ENCODE results near the gene UTP20. TPM values are rescaled to one million over a fixed set of nuclear protein-coding genes. Genes with fewer than 3 reads are reported as not detected.

UTP20 gene
- total and polyA plus RNA-seq, 4 donors = 1.5 to 10.1 (median 4.4) TPM

DNA sequence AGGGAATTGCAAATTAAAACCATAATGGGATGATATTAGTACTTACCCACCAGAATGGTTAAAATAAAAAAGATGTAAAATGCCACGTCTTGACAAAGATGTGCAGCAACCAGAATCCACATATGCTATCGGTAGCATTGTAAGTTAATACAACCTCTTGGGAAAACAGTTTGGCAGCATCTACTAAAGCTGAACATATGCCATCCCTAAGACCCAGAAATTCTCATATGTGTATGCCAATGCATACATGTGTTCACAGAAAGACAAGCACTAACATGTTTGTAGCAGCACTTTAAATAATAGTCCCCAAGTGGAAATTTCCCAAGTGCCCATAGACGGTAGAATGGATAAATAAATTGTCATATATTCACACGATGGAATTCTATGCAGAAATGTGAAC, 41.6 kb upstream of the UTP20 start (continued):
- TF ChIP-seq, protein P1, sequence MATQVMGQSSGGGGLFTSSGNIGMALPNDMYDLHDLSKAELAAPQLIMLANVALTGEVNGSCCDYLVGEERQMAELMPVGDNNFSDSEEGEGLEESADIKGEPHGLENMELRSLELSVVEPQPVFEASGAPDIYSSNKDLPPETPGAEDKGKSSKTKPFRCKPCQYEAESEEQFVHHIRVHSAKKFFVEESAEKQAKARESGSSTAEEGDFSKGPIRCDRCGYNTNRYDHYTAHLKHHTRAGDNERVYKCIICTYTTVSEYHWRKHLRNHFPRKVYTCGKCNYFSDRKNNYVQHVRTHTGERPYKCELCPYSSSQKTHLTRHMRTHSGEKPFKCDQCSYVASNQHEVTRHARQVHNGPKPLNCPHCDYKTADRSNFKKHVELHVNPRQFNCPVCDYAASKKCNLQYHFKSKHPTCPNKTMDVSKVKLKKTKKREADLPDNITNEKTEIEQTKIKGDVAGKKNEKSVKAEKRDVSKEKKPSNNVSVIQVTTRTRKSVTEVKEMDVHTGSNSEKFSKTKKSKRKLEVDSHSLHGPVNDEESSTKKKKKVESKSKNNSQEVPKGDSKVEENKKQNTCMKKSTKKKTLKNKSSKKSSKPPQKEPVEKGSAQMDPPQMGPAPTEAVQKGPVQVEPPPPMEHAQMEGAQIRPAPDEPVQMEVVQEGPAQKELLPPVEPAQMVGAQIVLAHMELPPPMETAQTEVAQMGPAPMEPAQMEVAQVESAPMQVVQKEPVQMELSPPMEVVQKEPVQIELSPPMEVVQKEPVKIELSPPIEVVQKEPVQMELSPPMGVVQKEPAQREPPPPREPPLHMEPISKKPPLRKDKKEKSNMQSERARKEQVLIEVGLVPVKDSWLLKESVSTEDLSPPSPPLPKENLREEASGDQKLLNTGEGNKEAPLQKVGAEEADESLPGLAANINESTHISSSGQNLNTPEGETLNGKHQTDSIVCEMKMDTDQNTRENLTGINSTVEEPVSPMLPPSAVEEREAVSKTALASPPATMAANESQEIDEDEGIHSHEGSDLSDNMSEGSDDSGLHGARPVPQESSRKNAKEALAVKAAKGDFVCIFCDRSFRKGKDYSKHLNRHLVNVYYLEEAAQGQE (IDR thresholded peaks at IDR 0.05) = no peak
- TF ChIP-seq JUND (IDR thresholded peaks at IDR 0.05) = no peak

DNA sequence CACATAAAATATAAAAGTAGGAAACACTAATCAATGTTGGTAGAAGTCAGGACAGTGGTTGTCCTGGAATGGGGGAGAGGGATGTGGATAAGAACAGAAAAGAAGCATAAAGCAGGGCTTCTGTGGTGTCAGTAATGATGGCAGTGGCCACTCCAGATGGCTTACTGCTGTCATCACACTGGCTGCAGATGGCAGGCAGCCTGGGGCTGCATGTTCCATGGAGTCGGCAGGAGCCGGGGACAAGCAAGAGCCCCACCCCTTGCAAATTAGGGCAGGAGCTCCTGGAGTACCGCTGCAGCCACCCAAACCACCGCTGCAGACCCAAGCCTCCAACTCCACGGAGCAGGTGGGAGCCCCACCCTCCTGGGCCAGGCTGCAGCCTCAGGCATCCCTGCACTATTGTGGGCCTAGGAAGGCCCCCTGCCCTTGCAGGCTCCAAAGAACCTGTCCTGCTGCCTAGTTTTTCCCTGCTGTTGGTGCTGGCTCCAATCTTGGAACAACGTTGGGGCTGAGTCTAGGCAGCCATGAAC, 41.0 kb upstream of the UTP20 start:
- H3K36me3 ChIP-seq (ENCODE audit: control insufficient read depth in 4 of 4, insufficient read depth in 3 of 4, low read depth in 1 of 4, low read length in 3 of 4) = no peaks in the 10 kb centered on the region
- H3K27ac ChIP-seq (ENCODE audit: low read depth in 1 of 2, low read length in 2 of 2) = no peak overlapping the region
- no peak for DNase-seq (ENCODE audit: low spot score)
- H3K4me3 ChIP-seq (ENCODE audit: low read depth in 1 of 3, low read length in 3 of 3) = no peak overlapping the region
- peaks cover 0 to 10% (median 3%) of the 10 kb centered on the region in 4 donors for H3K9me3 ChIP-seq (ENCODE audit: control insufficient read depth in 4 of 4, low read length in 3 of 4)
- 79% methylated on average over 6 of the region's 6 CpGs for WGBS
- H3K27me3 ChIP-seq (ENCODE audit: control insufficient read depth in 4 of 4, insufficient read depth in 4 of 4, low read length in 3 of 4) = peaks cover 0 to 11% (median 3%) of the 10 kb centered on the region in 4 donors
- TF ChIP-seq GABPA (IDR thresholded peaks at IDR 0.05 in 1 of 2, conservative IDR thresholded peaks at IDR 0.05 in 1 of 2) (no peak), HNF4A (conservative IDR thresholded peaks at IDR 0.05) (no peak), FOXA1 (IDR thresholded peaks at IDR 0.05) (no peak), HNF4G (IDR thresholded peaks at IDR 0.05) (no peak), SP1 (IDR thresholded peaks at IDR 0.05) (no peak), RXRA (IDR thresholded peaks at IDR 0.05) (no peak), FOXA2 (IDR thresholded peaks at IDR 0.05) (no peak), EGR1 (IDR thresholded peaks at IDR 0.05; ENCODE audit: low read depth in 2 of 2) (no peak), JUND (IDR thresholded peaks at IDR 0.05) (no peak), MAX (IDR thresholded peaks at IDR 0.05) (no peak), TAF1 (conservative IDR thresholded peaks at IDR 0.05) (no peak), ATF3 (IDR thresholded peaks at IDR 0.05) (no peak), RAD21 (IDR thresholded peaks at IDR 0.05) (no peak), NR2F2 (IDR thresholded peaks at IDR 0.05) (no peak)
- TF ChIP-seq, protein P2, sequence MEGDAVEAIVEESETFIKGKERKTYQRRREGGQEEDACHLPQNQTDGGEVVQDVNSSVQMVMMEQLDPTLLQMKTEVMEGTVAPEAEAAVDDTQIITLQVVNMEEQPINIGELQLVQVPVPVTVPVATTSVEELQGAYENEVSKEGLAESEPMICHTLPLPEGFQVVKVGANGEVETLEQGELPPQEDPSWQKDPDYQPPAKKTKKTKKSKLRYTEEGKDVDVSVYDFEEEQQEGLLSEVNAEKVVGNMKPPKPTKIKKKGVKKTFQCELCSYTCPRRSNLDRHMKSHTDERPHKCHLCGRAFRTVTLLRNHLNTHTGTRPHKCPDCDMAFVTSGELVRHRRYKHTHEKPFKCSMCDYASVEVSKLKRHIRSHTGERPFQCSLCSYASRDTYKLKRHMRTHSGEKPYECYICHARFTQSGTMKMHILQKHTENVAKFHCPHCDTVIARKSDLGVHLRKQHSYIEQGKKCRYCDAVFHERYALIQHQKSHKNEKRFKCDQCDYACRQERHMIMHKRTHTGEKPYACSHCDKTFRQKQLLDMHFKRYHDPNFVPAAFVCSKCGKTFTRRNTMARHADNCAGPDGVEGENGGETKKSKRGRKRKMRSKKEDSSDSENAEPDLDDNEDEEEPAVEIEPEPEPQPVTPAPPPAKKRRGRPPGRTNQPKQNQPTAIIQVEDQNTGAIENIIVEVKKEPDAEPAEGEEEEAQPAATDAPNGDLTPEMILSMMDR (IDR thresholded peaks at IDR 0.05; ENCODE audit: low read depth, low read length, missing input control) = no peak
- TF ChIP-seq, protein P1 (IDR thresholded peaks at IDR 0.05) = no peak
- TF ChIP-seq, protein P3, sequence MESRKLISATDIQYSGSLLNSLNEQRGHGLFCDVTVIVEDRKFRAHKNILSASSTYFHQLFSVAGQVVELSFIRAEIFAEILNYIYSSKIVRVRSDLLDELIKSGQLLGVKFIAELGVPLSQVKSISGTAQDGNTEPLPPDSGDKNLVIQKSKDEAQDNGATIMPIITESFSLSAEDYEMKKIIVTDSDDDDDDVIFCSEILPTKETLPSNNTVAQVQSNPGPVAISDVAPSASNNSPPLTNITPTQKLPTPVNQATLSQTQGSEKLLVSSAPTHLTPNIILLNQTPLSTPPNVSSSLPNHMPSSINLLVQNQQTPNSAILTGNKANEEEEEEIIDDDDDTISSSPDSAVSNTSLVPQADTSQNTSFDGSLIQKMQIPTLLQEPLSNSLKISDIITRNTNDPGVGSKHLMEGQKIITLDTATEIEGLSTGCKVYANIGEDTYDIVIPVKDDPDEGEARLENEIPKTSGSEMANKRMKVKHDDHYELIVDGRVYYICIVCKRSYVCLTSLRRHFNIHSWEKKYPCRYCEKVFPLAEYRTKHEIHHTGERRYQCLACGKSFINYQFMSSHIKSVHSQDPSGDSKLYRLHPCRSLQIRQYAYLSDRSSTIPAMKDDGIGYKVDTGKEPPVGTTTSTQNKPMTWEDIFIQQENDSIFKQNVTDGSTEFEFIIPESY (IDR thresholded peaks at IDR 0.05) = no peak
- H3K9ac ChIP-seq (ENCODE audit: low read depth in 1 of 2, low read length in 2 of 2) = no peak overlapping the region
- H3K4me1 ChIP-seq (ENCODE audit: control insufficient read depth in 4 of 4, insufficient read depth in 4 of 4, low read length in 3 of 4) = no peaks in the 10 kb centered on the region
